ENCODE measurements around the gene DYNC2H1. TPM values are rescaled to one million over a fixed set of nuclear protein-coding genes. Genes with fewer than 3 reads are reported as not detected.

Gene DYNC2H1
- total RNA-seq, 2 experiments from 2014 or later = 2.8 to 3.2 TPM

- no peak for ATAC-seq (ENCODE audit: poor library complexity)
- Histone ChIP-seq H3K36me3 (ENCODE audit: insufficient read depth, low read length) (no peaks in the 10 kb centered on the region), H3K4me1 (ENCODE audit: insufficient read depth, low read length) (no peaks in the 10 kb centered on the region), H3K27ac (ENCODE audit: low read depth in 1 of 2, low read length in 2 of 2) (no peak overlapping the region), H3K27me3 (ENCODE audit: control insufficient read depth in 1 of 2, insufficient read depth in 2 of 2, low read length in 2 of 2) (no peaks in the 10 kb centered on the region), H3K4me3 (ENCODE audit: low read length) (no peak overlapping the region), H3K9me3 (ENCODE audit: control insufficient read depth in 1 of 2, insufficient read depth in 1 of 2, low read length in 2 of 2) (no peaks in the 10 kb centered on the region)
- Mint-ChIP-seq H3K27ac (no peak overlapping the region), H3K4me1 (ENCODE audit: low read depth) (no peaks in the 10 kb centered on the region), H3K9me3 (no peaks in the 10 kb centered on the region), H3K4me3 (no peak overlapping the region), H3K36me3 (ENCODE audit: low read depth) (no peaks in the 10 kb centered on the region), H3K27me3 (no peaks in the 10 kb centered on the region)
- intact Hi-C loops (cut with DNase I, micrococcal nuclease) = no loop called here
- ChIA-PET CTCF (no interaction called here), POLR2A (no interaction called here)
- TF ChIP-seq CTCF (IDR thresholded peaks at IDR 0.05) = no peak
- DNase-seq = no peak
Measured at GRCh38 chr11:103488579-103488978, 379.4 kb downstream of the DYNC2H1 start.

GRCh38 chr11:103491777-103492176 is 382.6 kb downstream of the DYNC2H1 start:
- Mint-ChIP-seq H3K27me3 (no peaks in the 10 kb centered on the region), H3K4me3 (no peak overlapping the region), H3K9me3 (peaks cover 2% of the 10 kb centered on the region), H3K36me3 (ENCODE audit: low read depth) (no peaks in the 10 kb centered on the region), H3K27ac (no peak overlapping the region), H3K4me1 (ENCODE audit: low read depth) (no peaks in the 10 kb centered on the region)
- ATAC-seq (ENCODE audit: poor library complexity) (no peak), DNase-seq (no peak)
- intact Hi-C loops (cut with DNase I, micrococcal nuclease) = no loop called here
- POLR2A ChIA-PET = no interaction called here
- no peak overlapping the region for H3K4me3 ChIP-seq (ENCODE audit: low read length)
- H3K27ac ChIP-seq (ENCODE audit: low read depth in 1 of 2, low read length in 2 of 2) = no peak overlapping the region
- H3K36me3 ChIP-seq (ENCODE audit: insufficient read depth, low read length) = no peaks in the 10 kb centered on the region
- CTCF ChIA-PET = no interaction called here
- no peaks in the 10 kb centered on the region for H3K9me3 ChIP-seq (ENCODE audit: control insufficient read depth in 1 of 2, insufficient read depth in 1 of 2, low read length in 2 of 2)
- H3K27me3 ChIP-seq (ENCODE audit: control insufficient read depth in 1 of 2, insufficient read depth in 2 of 2, low read length in 2 of 2) = no peaks in the 10 kb centered on the region
- no peak for TF ChIP-seq CTCF (IDR thresholded peaks at IDR 0.05)
- H3K4me1 ChIP-seq (ENCODE audit: insufficient read depth, low read length) = no peaks in the 10 kb centered on the region

GRCh38 chr11:103494491-103494890 is 385.3 kb downstream of the DYNC2H1 start:
- Histone ChIP-seq H3K4me3 (ENCODE audit: low read length) (no peak overlapping the region), H3K27me3 (ENCODE audit: control insufficient read depth in 1 of 2, insufficient read depth in 2 of 2, low read length in 2 of 2) (no peaks in the 10 kb centered on the region), H3K27ac (ENCODE audit: low read depth in 1 of 2, low read length in 2 of 2) (no peak overlapping the region), H3K36me3 (ENCODE audit: insufficient read depth, low read length) (no peaks in the 10 kb centered on the region), H3K4me1 (ENCODE audit: insufficient read depth, low read length) (no peaks in the 10 kb centered on the region), H3K9me3 (ENCODE audit: control insufficient read depth in 1 of 2, insufficient read depth in 1 of 2, low read length in 2 of 2) (no peaks in the 10 kb centered on the region)
- POLR2A ChIA-PET = no interaction called here
- H3K27ac Mint-ChIP-seq = no peak overlapping the region
- no peak for DNase-seq
- no peak for ATAC-seq (ENCODE audit: poor library complexity)
- no peak for TF ChIP-seq CTCF (IDR thresholded peaks at IDR 0.05)
- no peaks in the 10 kb centered on the region for H3K36me3 Mint-ChIP-seq (ENCODE audit: low read depth)
- no peak overlapping the region for H3K4me3 Mint-ChIP-seq
- H3K4me1 Mint-ChIP-seq (ENCODE audit: low read depth) = no peaks in the 10 kb centered on the region
- no peaks in the 10 kb centered on the region for H3K27me3 Mint-ChIP-seq
- CTCF ChIA-PET = no interaction called here
- peaks cover 2% of the 10 kb centered on the region for H3K9me3 Mint-ChIP-seq
- intact Hi-C loops (cut with DNase I, micrococcal nuclease) = no loop called here

Measured in CD4-positive, alpha-beta T cell (primary cell).